ENCODE data around the gene MXD3.

DNA sequence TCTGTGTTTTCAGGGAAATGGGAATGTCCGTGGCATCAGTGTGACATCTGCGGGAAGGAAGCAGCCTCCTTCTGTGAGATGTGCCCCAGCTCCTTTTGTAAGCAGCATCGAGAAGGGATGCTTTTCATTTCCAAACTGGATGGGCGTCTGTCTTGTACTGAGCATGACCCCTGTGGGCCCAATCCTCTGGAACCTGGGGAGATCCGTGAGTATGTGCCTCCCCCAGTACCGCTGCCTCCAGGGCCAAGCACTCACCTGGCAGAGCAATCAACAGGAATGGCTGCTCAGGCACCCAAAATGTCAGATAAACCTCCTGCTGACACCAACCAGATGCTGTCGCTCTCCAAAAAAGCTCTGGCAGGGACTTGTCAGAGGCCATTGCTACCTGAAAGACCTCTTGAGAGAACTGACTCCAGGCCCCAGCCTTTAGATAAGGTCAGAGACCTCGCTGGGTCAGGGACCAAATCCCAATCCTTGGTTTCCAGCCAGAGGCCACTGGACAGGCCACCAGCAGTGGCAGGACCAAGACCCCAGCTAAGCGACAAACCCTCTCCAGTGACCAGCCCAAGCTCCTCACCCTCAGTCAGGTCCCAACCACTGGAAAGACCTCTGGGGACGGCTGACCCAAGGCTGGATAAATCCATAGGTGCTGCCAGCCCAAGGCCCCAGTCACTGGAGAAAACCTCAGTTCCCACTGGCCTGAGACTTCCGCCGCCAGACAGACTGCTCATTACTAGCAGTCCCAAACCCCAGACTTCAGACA, 17.7 kb downstream of the MXD3 start:
- no peak for TF ChIP-seq POLR2A (IDR thresholded peaks at IDR 0.05; ENCODE audit: low read depth, low read length)
- TF ChIP-seq, protein P1, sequence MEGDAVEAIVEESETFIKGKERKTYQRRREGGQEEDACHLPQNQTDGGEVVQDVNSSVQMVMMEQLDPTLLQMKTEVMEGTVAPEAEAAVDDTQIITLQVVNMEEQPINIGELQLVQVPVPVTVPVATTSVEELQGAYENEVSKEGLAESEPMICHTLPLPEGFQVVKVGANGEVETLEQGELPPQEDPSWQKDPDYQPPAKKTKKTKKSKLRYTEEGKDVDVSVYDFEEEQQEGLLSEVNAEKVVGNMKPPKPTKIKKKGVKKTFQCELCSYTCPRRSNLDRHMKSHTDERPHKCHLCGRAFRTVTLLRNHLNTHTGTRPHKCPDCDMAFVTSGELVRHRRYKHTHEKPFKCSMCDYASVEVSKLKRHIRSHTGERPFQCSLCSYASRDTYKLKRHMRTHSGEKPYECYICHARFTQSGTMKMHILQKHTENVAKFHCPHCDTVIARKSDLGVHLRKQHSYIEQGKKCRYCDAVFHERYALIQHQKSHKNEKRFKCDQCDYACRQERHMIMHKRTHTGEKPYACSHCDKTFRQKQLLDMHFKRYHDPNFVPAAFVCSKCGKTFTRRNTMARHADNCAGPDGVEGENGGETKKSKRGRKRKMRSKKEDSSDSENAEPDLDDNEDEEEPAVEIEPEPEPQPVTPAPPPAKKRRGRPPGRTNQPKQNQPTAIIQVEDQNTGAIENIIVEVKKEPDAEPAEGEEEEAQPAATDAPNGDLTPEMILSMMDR (conservative IDR thresholded peaks at IDR 0.05; ENCODE audit: low read depth, low read length): no peak
- TF ChIP-seq RAD21 (IDR thresholded peaks at IDR 0.05; ENCODE audit: low read length): no peak
- TF ChIP-seq, protein P2, sequence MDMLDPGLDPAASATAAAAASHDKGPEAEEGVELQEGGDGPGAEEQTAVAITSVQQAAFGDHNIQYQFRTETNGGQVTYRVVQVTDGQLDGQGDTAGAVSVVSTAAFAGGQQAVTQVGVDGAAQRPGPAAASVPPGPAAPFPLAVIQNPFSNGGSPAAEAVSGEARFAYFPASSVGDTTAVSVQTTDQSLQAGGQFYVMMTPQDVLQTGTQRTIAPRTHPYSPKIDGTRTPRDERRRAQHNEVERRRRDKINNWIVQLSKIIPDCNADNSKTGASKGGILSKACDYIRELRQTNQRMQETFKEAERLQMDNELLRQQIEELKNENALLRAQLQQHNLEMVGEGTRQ (IDR thresholded peaks at IDR 0.05; ENCODE audit: low read depth, low read length): no peak
- TF ChIP-seq FOS (IDR thresholded peaks at IDR 0.05; ENCODE audit: low read depth, low read length): no peak
